HEK293 (cell line): ENCODE results near the gene NOL9.

ENCODE experiments used
- CTCF ChIA-PET: fragments of 350-600 bp; formaldehyde crosslinking; extraction: SDS; loops from one replicate; lab custom pipeline; 2021; ENCODE audit warnings: antibody characterized with exemption; lab: Yijun Ruan, JAX
- POLR2A ChIA-PET: fragments of 300-600 bp; formaldehyde crosslinking; extraction: SDS; loops from one replicate; lab custom pipeline; 2020; ENCODE audit warnings: antibody characterized with exemption, inconsistent platforms; lab: Yijun Ruan, JAX
- H3K27ac ChIP-seq: fragments of 200-500 bp; sonication (Bioruptor generic); 2 replicates; pipeline ENCODE4 v1.5.1; 2014; ENCODE audit warnings: low read depth, low read length, control low read depth, inconsistent platforms; ENCODE audit errors: extremely low read depth
- H3K36me3 ChIP-seq, 2 experiments: fragments of 200-500 bp in 1 of 2; sonication (Bioruptor generic) in 1 of 2; 1 replicate in 1 of 2; 2 replicates in 1 of 2; pipeline ENCODE4 v1.5.1; 2014 to 2017; ENCODE audit warnings: inconsistent platforms in 2 of 2, low read length in 2 of 2; ENCODE audit not compliant: control insufficient read depth in 2 of 2, insufficient read depth in 1 of 2
- H3K4me1 ChIP-seq: fragments of 200-500 bp; sonication (Bioruptor generic); 2 replicates; pipeline ENCODE4 v1.5.1; 2014; ENCODE audit warnings: mild to moderate bottlenecking, low read length, inconsistent platforms; ENCODE audit not compliant: control insufficient read depth, insufficient read depth
- H3K4me3 ChIP-seq: 2 replicates; pipeline ENCODE4 v1.5.1; 2011; ENCODE audit warnings: low read depth, mild to moderate bottlenecking, control low read depth, low read length, moderate library complexity
- H3K9me3 ChIP-seq: fragments of 200-500 bp; sonication (Bioruptor generic); 2 replicates; pipeline ENCODE4 v1.5.1; 2014; ENCODE audit warnings: low read depth, low read length, inconsistent platforms; ENCODE audit not compliant: control insufficient read depth, insufficient read depth
- BCL11A ChIP-seq: fragments of 450-650 bp; formaldehyde crosslinking; IDR thresholded peaks from 2 replicates; pipeline ENCODE4 v1.5.1; 2016; ENCODE audit warnings: low read depth, missing biosample characterization, missing genetic modification characterization
- GLI2 ChIP-seq: fragments of 450-650 bp; formaldehyde crosslinking; IDR thresholded peaks from 2 replicates; pipeline ENCODE4; 2017; ENCODE audit warnings: missing biosample characterization, missing genetic modification characterization, low read depth, borderline replicate concordance
- HOXC10 ChIP-seq: sonication (generic); formaldehyde crosslinking; IDR thresholded peaks from 2 replicates; pipeline ENCODE4 v1.8.1; 2023; ENCODE audit warnings: mild to moderate bottlenecking, missing genetic modification reagents
- MYNN ChIP-seq: fragments of 450-650 bp; formaldehyde crosslinking; IDR thresholded peaks from 2 replicates; pipeline ENCODE4 v1.5.1; 2016; ENCODE audit warnings: missing biosample characterization, missing genetic modification characterization, borderline replicate concordance
- OVOL3 ChIP-seq: fragments of 450-650 bp; formaldehyde crosslinking; IDR thresholded peaks from 2 replicates; pipeline ENCODE4 v1.5.1; 2016; ENCODE audit warnings: missing biosample characterization, missing genetic modification characterization
- SALL2 ChIP-seq: fragments of 450-650 bp; formaldehyde crosslinking; IDR thresholded peaks from 2 replicates; pipeline ENCODE4 v1.5.0; 2017; ENCODE audit warnings: missing biosample characterization, mild to moderate bottlenecking, missing genetic modification characterization, borderline replicate concordance
- WT1 ChIP-seq: fragments of 450-650 bp; formaldehyde crosslinking; IDR thresholded peaks from 2 replicates; pipeline ENCODE4 v1.5.1; 2016; ENCODE audit warnings: missing biosample characterization, missing genetic modification characterization
- ZBTB17 ChIP-seq: fragments of 450-650 bp; formaldehyde crosslinking; IDR thresholded peaks from 2 replicates; pipeline ENCODE4 v1.5.1; 2016; ENCODE audit warnings: missing biosample characterization, missing genetic modification characterization
- ZBTB21 ChIP-seq: fragments of 450-650 bp; formaldehyde crosslinking; IDR thresholded peaks from 2 replicates; pipeline ENCODE4 v1.5.1; 2017; ENCODE audit warnings: missing biosample characterization, missing genetic modification characterization
- ZFP37 ChIP-seq: fragments of 450-650 bp; formaldehyde crosslinking; IDR thresholded peaks from 2 replicates; pipeline ENCODE4 v1.5.1; 2016; ENCODE audit warnings: missing biosample characterization, missing genetic modification characterization
- ZNF121 ChIP-seq: fragments of 450-650 bp; formaldehyde crosslinking; IDR thresholded peaks from 2 replicates; pipeline ENCODE4 v1.5.1; 2016; ENCODE audit warnings: missing biosample characterization, missing genetic modification characterization
- ZNF132 ChIP-seq: fragments of 450-650 bp; formaldehyde crosslinking; IDR thresholded peaks from 2 replicates; pipeline ENCODE4 v1.5.1; 2017; ENCODE audit warnings: missing biosample characterization, missing genetic modification characterization, borderline replicate concordance
- ZNF146 ChIP-seq: fragments of 450-650 bp; formaldehyde crosslinking; IDR thresholded peaks from 2 replicates; pipeline ENCODE4 v1.5.1; 2016; ENCODE audit warnings: missing biosample characterization, missing genetic modification characterization
- ZNF214 ChIP-seq: fragments of 450-650 bp; formaldehyde crosslinking; IDR thresholded peaks from 2 replicates; pipeline ENCODE4 v1.5.1; 2017; ENCODE audit warnings: missing biosample characterization, mild to moderate bottlenecking, missing genetic modification characterization, borderline replicate concordance
- ZNF26 ChIP-seq: fragments of 450-650 bp; formaldehyde crosslinking; IDR thresholded peaks from 2 replicates; pipeline ENCODE4 v1.5.1; 2016; ENCODE audit warnings: missing biosample characterization, missing genetic modification characterization
- ZNF302 ChIP-seq: fragments of 450-650 bp; formaldehyde crosslinking; IDR thresholded peaks from 2 replicates; pipeline ENCODE4 v1.5.1; 2016; ENCODE audit warnings: missing biosample characterization, missing genetic modification characterization, low read depth
- ZNF398 ChIP-seq: fragments of 450-650 bp; formaldehyde crosslinking; IDR thresholded peaks from 2 replicates; pipeline ENCODE4 v1.5.1; 2017; ENCODE audit warnings: missing biosample characterization, missing genetic modification characterization
- ZNF433 ChIP-seq: fragments of 450-650 bp; formaldehyde crosslinking; IDR thresholded peaks from 2 replicates; pipeline ENCODE4 v1.5.1; 2016; ENCODE audit warnings: missing biosample characterization, missing genetic modification characterization, low read depth
- ZNF510 ChIP-seq: fragments of 450-650 bp; formaldehyde crosslinking; IDR thresholded peaks from 2 replicates; pipeline ENCODE4 v1.5.1; 2018; ENCODE audit warnings: mild to moderate bottlenecking, missing genetic modification characterization, missing biosample characterization; ENCODE audit not compliant: insufficient replicate concordance
- ZNF521 ChIP-seq: fragments of 450-650 bp; formaldehyde crosslinking; IDR thresholded peaks from 2 replicates; pipeline ENCODE4 v1.5.1; 2017; ENCODE audit warnings: missing biosample characterization, mild to moderate bottlenecking, missing genetic modification characterization
- ZNF544 ChIP-seq: fragments of 450-650 bp; formaldehyde crosslinking; IDR thresholded peaks from 2 replicates; pipeline ENCODE4 v1.5.0; 2017; ENCODE audit warnings: missing biosample characterization, missing genetic modification characterization
- ZNF558 ChIP-seq: fragments of 450-650 bp; formaldehyde crosslinking; IDR thresholded peaks from 2 replicates; pipeline ENCODE4 v1.5.1; 2016; ENCODE audit warnings: missing biosample characterization, missing genetic modification characterization
- ZNF560 ChIP-seq: fragments of 450-650 bp; formaldehyde crosslinking; IDR thresholded peaks from 2 replicates; pipeline ENCODE4 v1.5.1; 2017; ENCODE audit warnings: missing biosample characterization, missing genetic modification characterization, borderline replicate concordance
- ZNF629 ChIP-seq: fragments of 450-650 bp; formaldehyde crosslinking; IDR thresholded peaks from 2 replicates; pipeline ENCODE4 v1.5.1; 2017; ENCODE audit warnings: missing biosample characterization, missing genetic modification characterization
- ZNF677 ChIP-seq: fragments of 450-650 bp; IDR thresholded peaks from 2 replicates; pipeline ENCODE4 v1.5.0; 2018; ENCODE audit warnings: missing biosample characterization, mild to moderate bottlenecking, missing genetic modification characterization, moderate library complexity
- ZNF76 ChIP-seq: fragments of 450-650 bp; formaldehyde crosslinking; IDR thresholded peaks from 2 replicates; pipeline ENCODE4; 2016; ENCODE audit warnings: low read depth, missing biosample characterization, missing genetic modification characterization, borderline replicate concordance
- ZNF785 ChIP-seq: fragments of 450-650 bp; formaldehyde crosslinking; IDR thresholded peaks from 2 replicates; pipeline ENCODE4 v1.5.1; 2016; ENCODE audit warnings: missing biosample characterization, missing genetic modification characterization
- ZNF791 ChIP-seq: fragments of 450-650 bp; formaldehyde crosslinking; IDR thresholded peaks from 2 replicates; pipeline ENCODE4 v1.5.1; 2016; ENCODE audit warnings: missing biosample characterization, missing genetic modification characterization
- TF ChIP-seq, protein P1 (sequence below): fragments of 450-650 bp; formaldehyde crosslinking; optimal IDR thresholded peaks from 2 replicates; pipeline ENCODE3; 2016; ENCODE audit warnings: missing biosample characterization, mild to moderate bottlenecking, missing genetic modification characterization
- TF ChIP-seq, protein P2 (sequence below): IDR thresholded peaks from 2 replicates; pipeline ENCODE4 v1.6.1; 2011; ENCODE audit warnings: mild to moderate bottlenecking, low read depth, low read length, borderline replicate concordance
- TF ChIP-seq, protein P3 (sequence below): fragments of 450-650 bp; formaldehyde crosslinking; IDR thresholded peaks from 2 replicates; pipeline ENCODE4 v1.5.1; 2016; ENCODE audit warnings: missing biosample characterization, missing genetic modification characterization, low read depth

The NOL9 gene

GRCh38 chr1:6484826-6485167 lies 69.5 kb downstream of the NOL9 start:
- H3K9me3 ChIP-seq, result no peaks in the 10 kb centered on the region
- no peak overlapping the region for H3K27ac ChIP-seq
- ChIA-PET POLR2A (no interaction called here), CTCF (interaction anchor here (0.7 to 1.8 kb wide), 4 partner anchors 9 to 238 kb away, joined by 3 to 10 read pairs (median 6); no protein-coding TSS in a partner anchor)
- H3K36me3 ChIP-seq, result no peaks in the 10 kb centered on the region
- no peaks in the 10 kb centered on the region for H3K4me1 ChIP-seq
- no peak for TF ChIP-seq ZNF214 (tag by site-specific recombination)
- no peak for TF ChIP-seq ZBTB17 (tag by site-specific recombination)
- TF ChIP-seq ZNF510 (tag by site-specific recombination), result no peak
- no peak for TF ChIP-seq ZNF132 (tag by site-specific recombination)
- no peak for TF ChIP-seq ZNF398 (tag by site-specific recombination)
- TF ChIP-seq ZNF146 (tag by site-specific recombination), result no peak
- TF ChIP-seq, protein P1, sequence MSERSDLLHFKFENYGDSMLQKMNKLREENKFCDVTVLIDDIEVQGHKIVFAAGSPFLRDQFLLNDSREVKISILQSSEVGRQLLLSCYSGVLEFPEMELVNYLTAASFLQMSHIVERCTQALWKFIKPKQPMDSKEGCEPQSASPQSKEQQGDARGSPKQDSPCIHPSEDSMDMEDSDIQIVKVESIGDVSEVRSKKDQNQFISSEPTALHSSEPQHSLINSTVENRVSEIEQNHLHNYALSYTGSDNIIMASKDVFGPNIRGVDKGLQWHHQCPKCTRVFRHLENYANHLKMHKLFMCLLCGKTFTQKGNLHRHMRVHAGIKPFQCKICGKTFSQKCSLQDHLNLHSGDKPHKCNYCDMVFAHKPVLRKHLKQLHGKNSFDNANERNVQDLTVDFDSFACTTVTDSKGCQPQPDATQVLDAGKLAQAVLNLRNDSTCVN (tag by site-specific recombination), result no peak
- no peak for TF ChIP-seq ZNF121 (tag by site-specific recombination)
- no peak for TF ChIP-seq OVOL3 (tag by site-specific recombination)
- TF ChIP-seq ZNF629 (tag by site-specific recombination), result no peak
- TF ChIP-seq ZNF433 (tag by site-specific recombination), result no peak
- no peak for TF ChIP-seq SALL2
- no peak for TF ChIP-seq ZNF677 (tag by site-specific recombination)
- no peak overlapping the region for H3K4me3 ChIP-seq

DNA sequence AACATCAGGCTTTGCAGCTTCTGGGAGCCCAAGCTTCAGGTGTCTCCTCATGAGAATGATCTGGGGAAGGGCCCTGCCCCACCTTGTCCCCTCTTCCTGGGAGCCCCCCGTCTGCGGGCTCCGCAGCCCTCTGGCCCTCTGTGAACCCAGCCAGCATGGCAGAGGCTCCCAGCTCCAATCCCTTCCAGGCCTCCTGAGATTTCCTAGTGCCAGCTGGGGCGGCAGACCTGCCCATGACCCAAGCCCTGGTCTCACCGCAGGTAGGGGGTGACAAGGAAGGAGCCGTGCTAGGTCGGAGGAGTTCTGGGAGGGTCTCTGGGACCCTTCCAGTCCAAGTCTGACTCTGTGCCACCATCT lies 70.6 kb downstream of the NOL9 start:
- H3K36me3 ChIP-seq, result no peaks in the 10 kb centered on the region
- H3K4me1 ChIP-seq, result no peaks in the 10 kb centered on the region
- POLR2A ChIA-PET, result no interaction called here
- no peak overlapping the region for H3K4me3 ChIP-seq
- H3K27ac ChIP-seq, result no peak overlapping the region
- no peaks in the 10 kb centered on the region for H3K9me3 ChIP-seq
- CTCF ChIA-PET, result interaction anchor here (0.8 to 1.8 kb wide), 4 partner anchors 8 to 237 kb away, joined by 4 to 10 read pairs (median 6); no protein-coding TSS in a partner anchor
- TF ChIP-seq ZNF560 (tag by site-specific recombination) (no peak), ZNF785 (tag by site-specific recombination) (no peak), ZNF26 (tag by site-specific recombination) (no peak), GLI2 (no peak), ZNF302 (tag by site-specific recombination) (no peak), ZNF544 (no peak), ZFP37 (tag by site-specific recombination) (no peak), ZNF76 (no peak), HOXC10 (CRISPR knock-in tag) (no peak), ZBTB21 (tag by site-specific recombination) (no peak), ZNF791 (tag by site-specific recombination) (no peak), WT1 (tag by site-specific recombination) (no peak), ZNF510 (tag by site-specific recombination) (no peak), ZNF558 (tag by site-specific recombination) (no peak), BCL11A (tag by site-specific recombination) (no peak), MYNN (no peak), ZNF521 (tag by site-specific recombination) (no peak)
- TF ChIP-seq, protein P2, sequence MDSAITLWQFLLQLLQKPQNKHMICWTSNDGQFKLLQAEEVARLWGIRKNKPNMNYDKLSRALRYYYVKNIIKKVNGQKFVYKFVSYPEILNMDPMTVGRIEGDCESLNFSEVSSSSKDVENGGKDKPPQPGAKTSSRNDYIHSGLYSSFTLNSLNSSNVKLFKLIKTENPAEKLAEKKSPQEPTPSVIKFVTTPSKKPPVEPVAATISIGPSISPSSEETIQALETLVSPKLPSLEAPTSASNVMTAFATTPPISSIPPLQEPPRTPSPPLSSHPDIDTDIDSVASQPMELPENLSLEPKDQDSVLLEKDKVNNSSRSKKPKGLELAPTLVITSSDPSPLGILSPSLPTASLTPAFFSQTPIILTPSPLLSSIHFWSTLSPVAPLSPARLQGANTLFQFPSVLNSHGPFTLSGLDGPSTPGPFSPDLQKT, result no peak
- TF ChIP-seq, protein P3, sequence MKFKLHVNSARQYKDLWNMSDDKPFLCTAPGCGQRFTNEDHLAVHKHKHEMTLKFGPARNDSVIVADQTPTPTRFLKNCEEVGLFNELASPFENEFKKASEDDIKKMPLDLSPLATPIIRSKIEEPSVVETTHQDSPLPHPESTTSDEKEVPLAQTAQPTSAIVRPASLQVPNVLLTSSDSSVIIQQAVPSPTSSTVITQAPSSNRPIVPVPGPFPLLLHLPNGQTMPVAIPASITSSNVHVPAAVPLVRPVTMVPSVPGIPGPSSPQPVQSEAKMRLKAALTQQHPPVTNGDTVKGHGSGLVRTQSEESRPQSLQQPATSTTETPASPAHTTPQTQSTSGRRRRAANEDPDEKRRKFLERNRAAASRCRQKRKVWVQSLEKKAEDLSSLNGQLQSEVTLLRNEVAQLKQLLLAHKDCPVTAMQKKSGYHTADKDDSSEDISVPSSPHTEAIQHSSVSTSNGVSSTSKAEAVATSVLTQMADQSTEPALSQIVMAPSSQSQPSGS (tag by site-specific recombination), result no peak
